ENCODE measurements around the gene TTC7B.
A peak's percentile ranks its signal among the peaks of the same experiment; 100 is the strongest.

TTC7B gene

GRCh38 chr14:90540437-90540836, 275.8 kb downstream of the TTC7B start:
- TF ChIP-seq MYC (IDR thresholded peaks at IDR 0.05; ENCODE audit: low read depth, low read length), result no peak
- H3K4me3 ChIP-seq (ENCODE audit: low read depth, low read length), result no peak overlapping the region
- DNase-seq (ENCODE audit: low read depth), result no peak

GRCh38 chr14:90539996-90540395, 276.2 kb downstream of the TTC7B start:
- TF ChIP-seq POLR2A (IDR thresholded peaks at IDR 0.05; ENCODE audit: extremely low read depth, insufficient read length) (no peak), CTCF (IDR thresholded peaks at IDR 0.05; ENCODE audit: low read depth, low read length) (no peak), MAX (IDR thresholded peaks at IDR 0.05; ENCODE audit: low read depth, low read length) (no peak)
- H3K4me3 ChIP-seq (ENCODE audit: low read depth, low read length), result no peak overlapping the region
- DNase-seq (ENCODE audit: low read depth), result no peak

GRCh38 chr14:90539496-90539775, 276.8 kb downstream of the TTC7B start:
- no peak overlapping the region for H3K4me3 ChIP-seq (ENCODE audit: low read depth, low read length)
- TF ChIP-seq POLR2A (IDR thresholded peaks at IDR 0.05; ENCODE audit: extremely low read depth, insufficient read length) (no peak), MAX (IDR thresholded peaks at IDR 0.05; ENCODE audit: low read depth, low read length) (no peak), MYC (IDR thresholded peaks at IDR 0.05; ENCODE audit: low read depth, low read length) (no peak), CTCF (IDR thresholded peaks at IDR 0.05; ENCODE audit: low read depth, low read length) (no peak)
- DNase-seq (ENCODE audit: low read depth), result no peak

GRCh38 chr14:90538716-90539495, 277.3 kb downstream of the TTC7B start:
- no peak overlapping the region for H3K4me3 ChIP-seq (ENCODE audit: low read depth, low read length)
- no peak for DNase-seq (ENCODE audit: low read depth)
- TF ChIP-seq MAX (IDR thresholded peaks at IDR 0.05; ENCODE audit: low read depth, low read length) (no peak), CTCF (IDR thresholded peaks at IDR 0.05; ENCODE audit: low read depth, low read length) (no peak), MYC (IDR thresholded peaks at IDR 0.05; ENCODE audit: low read depth, low read length) (no peak)

GRCh38 chr14:90538095-90538494, 278.1 kb downstream of the TTC7B start:
- no peak for DNase-seq (ENCODE audit: low read depth)
- H3K4me3 ChIP-seq (ENCODE audit: low read depth, low read length), result no peak overlapping the region
- no peak for TF ChIP-seq MYC (IDR thresholded peaks at IDR 0.05; ENCODE audit: low read depth, low read length)
- TF ChIP-seq POLR2A (IDR thresholded peaks at IDR 0.05; ENCODE audit: extremely low read depth, insufficient read length), result no peak
- no peak for TF ChIP-seq CTCF (IDR thresholded peaks at IDR 0.05; ENCODE audit: low read depth, low read length)
- TF ChIP-seq MAX (IDR thresholded peaks at IDR 0.05; ENCODE audit: low read depth, low read length), result no peak

- no peak overlapping the region for H3K4me3 ChIP-seq (ENCODE audit: low read depth, low read length)
- peak; percentile 65 for DNase-seq (ENCODE audit: low read depth)
- TF ChIP-seq POLR2A (IDR thresholded peaks at IDR 0.05; ENCODE audit: extremely low read depth, insufficient read length) (no peak), MYC (IDR thresholded peaks at IDR 0.05; ENCODE audit: low read depth, low read length) (no peak), CTCF (IDR thresholded peaks at IDR 0.05; ENCODE audit: low read depth, low read length) (no peak), MAX (IDR thresholded peaks at IDR 0.05; ENCODE audit: low read depth, low read length) (peak; percentile 24; the same call in 1 of the 2 replicates)
Measured at GRCh38 chr14:90536511-90537191, 279.6 kb downstream of the TTC7B start.

Measured in NB4 (cell line).